GM19395 (cell line): ENCODE data around the gene HIGD1C.
"Not testable (repeated sequence)": the region's sequence is repeated elsewhere in the genome, so short reads cannot be mapped to it uniquely, and the experiment has no call there.

Experiments used
- ATAC-seq: cut with Tn5 transposase; IDR thresholded peaks from one replicate; pipeline ENCODE4 v1.9.1; 2021; ENCODE audit warnings: mild to moderate bottlenecking, moderate library complexity; ENCODE audit not compliant: unreplicated experiment

The HIGD1C gene

DNA sequence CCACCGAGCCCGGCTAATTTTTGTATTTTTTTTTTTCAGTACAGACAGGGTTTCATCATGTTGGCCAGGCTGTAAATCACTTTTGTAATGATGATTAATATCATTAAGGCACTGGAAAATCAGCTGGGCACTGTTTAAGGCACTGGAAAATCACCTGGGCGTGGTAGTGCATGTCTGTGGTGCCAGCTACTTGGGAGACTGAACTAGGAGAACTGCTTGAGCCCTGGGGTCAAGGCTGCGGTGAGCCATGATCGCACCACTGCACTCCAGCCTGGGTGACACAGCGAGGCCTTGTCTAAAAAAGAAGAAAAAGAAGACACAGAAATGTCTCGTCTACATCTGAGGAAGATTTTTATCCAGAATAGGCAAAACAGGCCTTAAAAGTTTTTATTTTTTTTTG, 61.1 kb downstream of the HIGD1C start:
- no peak for ATAC-seq

GRCh38 chr12:51014467-51014866, 62.1 kb downstream of the HIGD1C start:
- not testable (repeated sequence) for ATAC-seq

DNA sequence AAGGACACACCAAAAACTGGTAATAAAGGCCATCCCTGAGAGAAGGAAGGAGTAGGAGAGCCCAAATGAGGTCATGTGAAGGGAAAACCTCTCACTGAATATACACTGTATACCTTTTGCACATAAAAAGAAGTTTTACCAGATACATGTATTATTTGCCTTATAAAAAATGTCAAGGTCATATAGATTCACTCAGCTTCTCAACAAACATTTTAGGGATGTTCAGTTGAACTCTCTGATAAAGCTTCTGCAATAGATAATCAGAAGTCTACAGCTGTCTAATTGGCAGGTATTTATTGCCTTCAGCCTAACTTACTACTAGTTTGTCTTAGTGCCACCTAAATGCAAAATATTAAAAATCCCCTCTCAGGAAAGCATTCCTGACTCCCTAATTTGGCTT, 65.1 kb downstream of the HIGD1C start:
- ATAC-seq, result no peak

- no peak for ATAC-seq
These were observed 66.6 kb downstream of the HIGD1C start for GRCh38 chr12:51018956-51019355.

DNA sequence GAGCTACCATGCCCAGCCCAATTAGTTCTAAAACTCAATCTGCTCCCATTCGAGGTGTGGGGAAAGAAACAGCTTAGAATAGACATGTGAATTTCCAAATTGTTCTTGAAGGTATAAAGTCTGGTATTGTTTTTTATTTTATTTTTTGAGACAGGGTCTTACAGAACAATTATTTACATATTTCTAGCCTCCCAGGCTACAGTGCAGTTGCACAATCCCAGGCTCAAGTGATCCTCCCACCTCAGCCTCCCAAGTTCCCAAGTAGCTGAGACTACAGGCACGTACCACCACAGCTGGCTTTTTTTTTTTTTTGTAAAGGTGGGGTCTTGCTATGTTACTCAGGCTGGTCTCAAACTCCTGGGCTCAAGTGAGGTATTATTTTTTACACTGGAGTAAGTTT, 67.6 kb downstream of the HIGD1C start:
- no peak for ATAC-seq
